WTC11 (cell line): Measurements from ENCODE around the gene MIGA2.

Source experiments
- NR2C2 ChIP-seq: sonication (generic); formaldehyde crosslinking; IDR thresholded peaks from 2 replicates; pipeline ENCODE4 v1.8.0; 2022; ENCODE audit warnings: mild to moderate bottlenecking, missing genetic modification reagents
- TF ChIP-seq, protein P1 (sequence below): sonication (generic); formaldehyde crosslinking; IDR thresholded peaks from 2 replicates; pipeline ENCODE4 v1.8.1; 2023; ENCODE audit warnings: mild to moderate bottlenecking, missing genetic modification reagents, moderate library complexity
- TF ChIP-seq, protein P2 (sequence below): fragments of 200-600 bp; IDR thresholded peaks from 2 replicates; pipeline ENCODE4 v1.8.0; 2022; ENCODE audit warnings: antibody characterized with exemption
- TF ChIP-seq, protein P3 (sequence below): sonication (generic); formaldehyde crosslinking; IDR thresholded peaks from 2 replicates; pipeline ENCODE4 v1.8.1; 2022; ENCODE audit warnings: missing genetic modification reagents, borderline replicate concordance
- TF ChIP-seq, protein P4 (sequence below): sonication (generic); formaldehyde crosslinking; IDR thresholded peaks from 2 replicates; pipeline ENCODE4 v1.8.0; 2022; ENCODE audit warnings: mild to moderate bottlenecking, missing genetic modification reagents

DNA sequence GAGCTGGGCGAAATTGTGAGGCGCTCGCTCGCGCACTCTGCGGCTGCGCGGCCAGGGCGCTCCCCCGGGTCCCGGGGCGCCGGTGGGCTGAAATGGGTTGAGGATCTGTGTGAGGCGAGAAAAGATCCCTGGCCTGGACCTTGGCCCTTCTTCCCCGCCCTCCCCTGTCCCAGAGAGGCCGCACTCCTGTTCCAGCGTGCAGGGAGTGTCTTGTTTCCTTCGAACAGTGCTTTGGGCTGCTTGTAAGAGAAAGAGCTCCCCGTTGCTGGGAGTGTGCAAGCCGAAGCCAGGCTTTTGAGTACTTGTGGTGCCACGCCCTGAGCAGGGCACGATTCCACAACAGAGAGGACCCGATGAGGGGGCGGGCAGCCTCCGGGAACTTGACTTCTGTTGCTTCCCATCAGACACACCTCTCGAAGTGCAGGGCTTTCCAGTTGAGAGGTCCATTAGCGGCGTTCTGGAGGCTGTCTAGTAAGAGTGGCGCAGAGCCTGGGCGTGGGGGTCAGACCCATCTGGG lies 45.0 kb downstream of the MIGA2 start:
- TF ChIP-seq, protein P1, sequence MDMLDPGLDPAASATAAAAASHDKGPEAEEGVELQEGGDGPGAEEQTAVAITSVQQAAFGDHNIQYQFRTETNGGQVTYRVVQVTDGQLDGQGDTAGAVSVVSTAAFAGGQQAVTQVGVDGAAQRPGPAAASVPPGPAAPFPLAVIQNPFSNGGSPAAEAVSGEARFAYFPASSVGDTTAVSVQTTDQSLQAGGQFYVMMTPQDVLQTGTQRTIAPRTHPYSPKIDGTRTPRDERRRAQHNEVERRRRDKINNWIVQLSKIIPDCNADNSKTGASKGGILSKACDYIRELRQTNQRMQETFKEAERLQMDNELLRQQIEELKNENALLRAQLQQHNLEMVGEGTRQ (CRISPR knock-in tag): no peak
- TF ChIP-seq, protein P2, sequence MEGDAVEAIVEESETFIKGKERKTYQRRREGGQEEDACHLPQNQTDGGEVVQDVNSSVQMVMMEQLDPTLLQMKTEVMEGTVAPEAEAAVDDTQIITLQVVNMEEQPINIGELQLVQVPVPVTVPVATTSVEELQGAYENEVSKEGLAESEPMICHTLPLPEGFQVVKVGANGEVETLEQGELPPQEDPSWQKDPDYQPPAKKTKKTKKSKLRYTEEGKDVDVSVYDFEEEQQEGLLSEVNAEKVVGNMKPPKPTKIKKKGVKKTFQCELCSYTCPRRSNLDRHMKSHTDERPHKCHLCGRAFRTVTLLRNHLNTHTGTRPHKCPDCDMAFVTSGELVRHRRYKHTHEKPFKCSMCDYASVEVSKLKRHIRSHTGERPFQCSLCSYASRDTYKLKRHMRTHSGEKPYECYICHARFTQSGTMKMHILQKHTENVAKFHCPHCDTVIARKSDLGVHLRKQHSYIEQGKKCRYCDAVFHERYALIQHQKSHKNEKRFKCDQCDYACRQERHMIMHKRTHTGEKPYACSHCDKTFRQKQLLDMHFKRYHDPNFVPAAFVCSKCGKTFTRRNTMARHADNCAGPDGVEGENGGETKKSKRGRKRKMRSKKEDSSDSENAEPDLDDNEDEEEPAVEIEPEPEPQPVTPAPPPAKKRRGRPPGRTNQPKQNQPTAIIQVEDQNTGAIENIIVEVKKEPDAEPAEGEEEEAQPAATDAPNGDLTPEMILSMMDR: no peak
- TF ChIP-seq NR2C2: no peak
- TF ChIP-seq, protein P3, sequence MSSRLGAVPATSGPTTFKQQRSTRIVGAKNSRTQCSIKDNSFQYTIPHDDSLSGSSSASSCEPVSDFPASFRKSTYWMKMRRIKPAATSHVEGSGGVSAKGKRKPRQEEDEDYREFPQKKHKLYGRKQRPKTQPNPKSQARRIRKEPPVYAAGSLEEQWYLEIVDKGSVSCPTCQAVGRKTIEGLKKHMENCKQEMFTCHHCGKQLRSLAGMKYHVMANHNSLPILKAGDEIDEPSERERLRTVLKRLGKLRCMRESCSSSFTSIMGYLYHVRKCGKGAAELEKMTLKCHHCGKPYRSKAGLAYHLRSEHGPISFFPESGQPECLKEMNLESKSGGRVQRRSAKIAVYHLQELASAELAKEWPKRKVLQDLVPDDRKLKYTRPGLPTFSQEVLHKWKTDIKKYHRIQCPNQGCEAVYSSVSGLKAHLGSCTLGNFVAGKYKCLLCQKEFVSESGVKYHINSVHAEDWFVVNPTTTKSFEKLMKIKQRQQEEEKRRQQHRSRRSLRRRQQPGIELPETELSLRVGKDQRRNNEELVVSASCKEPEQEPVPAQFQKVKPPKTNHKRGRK (CRISPR knock-in tag): no peak
- TF ChIP-seq, protein P4, sequence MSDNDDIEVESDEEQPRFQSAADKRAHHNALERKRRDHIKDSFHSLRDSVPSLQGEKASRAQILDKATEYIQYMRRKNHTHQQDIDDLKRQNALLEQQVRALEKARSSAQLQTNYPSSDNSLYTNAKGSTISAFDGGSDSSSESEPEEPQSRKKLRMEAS: no peak
